ENCODE measurements around the gene JOSD2.

The JOSD2 gene

DNA sequence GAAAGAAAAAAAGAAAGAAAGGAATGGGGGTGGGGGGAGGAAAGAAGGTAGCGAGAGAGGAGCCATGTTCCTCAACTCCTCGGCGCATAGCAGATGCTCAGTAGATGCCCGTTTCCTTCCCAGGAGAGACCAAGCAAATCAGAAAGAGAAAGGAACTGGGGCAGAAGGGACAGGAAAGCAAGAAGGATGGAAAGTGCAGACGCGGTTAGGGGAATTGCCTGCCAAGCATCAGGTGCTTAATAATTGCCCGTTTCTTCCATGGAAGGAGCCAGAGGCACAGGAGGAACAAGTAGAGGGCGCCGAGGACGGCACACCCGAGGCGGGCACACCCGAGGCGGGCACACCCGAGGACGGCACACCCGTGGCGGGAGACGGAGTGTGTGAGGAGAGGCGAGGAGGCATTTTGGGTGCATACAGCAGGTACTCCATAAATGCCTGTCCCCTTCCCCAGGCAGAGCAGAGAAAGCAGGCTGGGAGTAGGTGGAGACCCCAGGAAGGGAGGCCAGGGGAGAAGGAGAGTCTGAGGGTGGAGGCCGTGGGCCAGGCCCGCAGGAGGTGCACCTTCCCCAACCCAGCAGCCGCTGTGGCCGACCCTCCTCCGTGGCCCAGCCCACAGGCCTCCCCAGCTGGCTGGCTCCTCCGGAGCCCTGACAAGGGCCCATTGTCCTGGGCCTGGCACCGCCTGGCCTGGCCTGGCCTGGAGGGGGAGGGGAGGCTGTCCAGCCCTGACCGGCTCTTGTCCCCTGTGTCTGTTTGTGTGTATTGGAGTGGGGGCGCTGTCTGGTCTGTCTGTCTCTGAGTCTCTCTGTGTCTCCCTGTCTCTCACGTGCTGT is 14.6 kb downstream of the JOSD2 start:
- no peak overlapping the region for H3K4me3 ChIP-seq (ENCODE audit: low read depth, low read length)

DNA sequence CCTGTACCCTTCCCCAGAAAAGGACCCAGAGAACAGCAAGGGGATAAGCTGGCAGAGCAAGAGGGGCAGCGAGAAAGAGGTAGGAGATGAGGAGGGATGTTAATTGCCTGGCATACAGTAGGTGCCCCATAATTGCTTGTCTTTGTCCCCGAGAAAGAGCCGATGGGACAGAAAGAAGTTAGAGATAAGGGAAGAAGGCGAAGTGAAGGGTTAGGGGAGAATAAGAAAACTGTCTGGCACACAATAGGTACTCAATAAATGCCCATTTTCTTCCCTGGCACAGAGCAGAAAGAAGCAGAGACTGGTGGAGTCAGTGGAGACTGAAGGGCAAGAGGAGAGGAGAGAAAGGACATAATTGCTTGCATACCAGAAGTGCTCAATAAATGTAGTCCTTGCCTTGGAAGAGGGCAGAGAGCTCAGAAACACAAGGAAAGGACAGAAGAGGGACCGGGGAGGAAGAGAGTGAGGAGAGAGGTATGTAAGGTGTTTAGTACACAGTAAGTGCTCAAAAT is 15.9 kb downstream of the JOSD2 start:
- no peak overlapping the region for H3K4me3 ChIP-seq (ENCODE audit: low read depth, low read length)

GRCh38 chr19:50494186-50495019 is 16.6 kb downstream of the JOSD2 start:
- H3K4me3 ChIP-seq (ENCODE audit: low read depth, low read length) = no peak overlapping the region

DNA sequence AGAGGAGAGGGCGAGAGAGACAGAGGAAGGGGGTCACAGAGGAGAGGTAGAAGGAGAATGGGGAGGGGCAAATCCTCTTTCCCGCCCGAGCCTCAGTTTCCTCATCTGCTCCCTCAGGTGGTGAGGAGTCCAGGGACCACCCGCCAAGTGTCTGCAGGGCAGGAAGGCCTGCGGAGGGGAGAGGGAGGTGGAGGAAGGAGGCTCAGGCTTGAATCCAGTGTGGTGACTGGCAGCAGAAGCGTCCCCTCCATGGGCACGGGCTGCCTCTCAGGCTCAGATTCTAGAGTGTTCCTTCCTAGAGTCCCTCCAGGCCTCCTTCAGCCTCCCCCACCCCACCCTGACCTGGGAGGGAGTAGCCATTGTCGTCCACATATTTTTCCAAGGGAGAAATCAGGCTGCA is 17.8 kb downstream of the JOSD2 start:
- no peak overlapping the region for H3K4me3 ChIP-seq (ENCODE audit: low read depth, low read length)

DNA sequence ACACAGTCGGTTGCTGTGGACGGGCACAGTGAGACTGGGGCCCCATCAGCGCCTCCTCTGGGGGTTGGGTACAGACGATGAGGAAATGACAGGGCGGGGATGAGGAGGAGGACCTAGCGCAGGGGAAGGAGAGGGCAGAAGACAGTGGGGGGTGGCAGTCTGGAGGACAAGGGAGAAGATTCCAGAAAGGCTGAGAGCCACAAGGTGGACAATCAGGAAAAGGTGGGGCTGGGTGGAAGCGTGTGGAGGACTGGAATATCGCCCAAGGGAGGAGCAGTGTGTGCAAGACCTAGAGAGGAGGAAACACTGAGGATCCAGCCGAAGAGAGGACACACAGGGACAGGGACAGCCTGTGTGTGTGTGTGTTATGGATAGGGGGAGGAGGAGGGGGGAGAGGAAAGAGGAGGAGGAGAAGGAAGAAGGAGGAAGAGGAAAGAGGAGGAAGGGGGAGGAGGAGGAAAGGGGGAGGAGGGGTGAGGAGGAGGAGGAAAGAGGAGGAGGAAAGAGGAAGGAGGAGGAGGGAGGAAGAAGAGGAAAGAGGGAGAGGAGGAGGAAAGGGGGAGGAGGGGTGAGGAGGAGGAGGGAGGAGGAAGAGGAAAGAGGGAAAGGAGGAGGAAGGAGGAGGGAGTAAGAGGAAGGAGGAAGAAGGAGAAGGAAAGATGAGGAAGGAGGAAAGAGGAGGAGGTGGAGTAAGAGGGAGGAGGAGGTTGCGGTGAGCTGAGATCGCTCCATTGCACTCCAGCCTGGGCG is 18.5 kb downstream of the JOSD2 start:
- H3K4me3 ChIP-seq (ENCODE audit: low read depth, low read length) = no peak overlapping the region

GRCh38 chr19:50490991-50491472 is 20.0 kb downstream of the JOSD2 start:
- H3K4me3 ChIP-seq (ENCODE audit: low read depth, low read length) = no peak overlapping the region

GRCh38 chr19:50490411-50490811 is 20.6 kb downstream of the JOSD2 start:
- no peak overlapping the region for H3K4me3 ChIP-seq (ENCODE audit: low read depth, low read length)

DNA sequence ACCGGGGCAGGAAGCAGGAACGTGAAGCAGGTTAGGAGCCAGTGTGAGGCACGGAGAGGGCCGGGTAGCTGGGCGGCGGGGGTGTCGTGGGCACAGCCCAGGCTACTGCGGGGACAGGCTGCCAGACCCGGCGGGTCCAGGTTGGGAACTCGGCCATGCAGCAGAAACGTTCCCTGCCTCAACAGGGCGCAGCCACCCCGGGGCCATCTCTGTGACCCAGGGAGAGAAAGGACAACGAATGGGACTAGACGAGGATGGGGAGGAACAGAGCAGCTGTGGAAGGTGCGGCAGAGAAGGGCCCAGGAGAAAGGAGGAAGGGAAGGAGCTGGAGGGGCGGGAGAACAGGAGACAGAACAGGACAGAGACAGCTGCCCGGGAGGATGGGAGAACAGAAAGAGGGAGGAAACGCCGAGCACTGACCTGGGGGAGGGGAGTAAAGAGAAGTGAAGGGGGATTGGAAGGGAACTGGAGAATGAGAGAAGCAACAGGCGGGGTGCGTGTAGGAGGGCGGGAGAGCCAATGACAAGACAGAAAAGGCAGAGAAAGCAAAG is 21.5 kb downstream of the JOSD2 start:
- H3K4me3 ChIP-seq (ENCODE audit: low read depth, low read length) = no peak overlapping the region

DNA sequence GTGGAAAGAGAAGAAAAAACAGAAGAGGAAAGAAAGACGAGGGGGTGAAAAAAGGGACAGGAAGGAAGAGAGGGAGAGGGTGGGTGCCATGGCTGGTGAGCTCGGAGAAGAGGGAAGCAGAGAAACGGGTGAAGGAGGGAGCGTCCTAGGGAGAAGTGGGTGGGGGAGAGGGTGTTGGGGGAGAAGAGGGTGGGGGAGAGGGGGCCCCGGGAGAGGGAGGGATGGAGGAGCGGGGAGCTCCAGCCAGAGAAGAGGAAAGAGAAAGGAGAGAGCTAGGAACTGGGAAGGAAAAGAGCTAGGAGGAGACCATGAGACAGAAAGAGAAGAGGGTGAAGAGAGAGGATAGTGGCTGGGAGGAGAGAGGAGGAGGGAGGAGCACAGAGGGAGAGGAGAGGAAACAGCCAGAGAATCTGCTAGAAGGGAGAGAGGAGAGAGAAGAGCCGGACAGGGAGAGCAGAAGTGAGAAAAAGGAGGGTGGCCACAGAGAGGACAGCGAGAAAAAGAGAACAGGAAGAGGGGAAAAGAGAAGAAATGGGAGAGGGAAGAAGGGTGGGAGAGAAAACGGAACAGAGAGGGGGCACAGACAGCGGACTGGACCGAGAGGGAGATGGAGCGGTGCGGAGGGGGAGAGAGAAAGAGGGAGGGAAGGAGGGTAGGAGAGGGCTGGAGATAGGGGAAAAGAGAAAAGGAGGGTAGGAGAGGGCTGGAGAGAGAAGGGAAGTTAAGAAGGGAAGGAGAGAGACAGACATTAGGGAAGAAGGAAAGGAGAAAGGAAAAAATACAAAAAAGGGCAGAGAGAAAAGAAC is 22.4 kb downstream of the JOSD2 start:
- H3K4me3 ChIP-seq (ENCODE audit: low read depth, low read length) = no peak overlapping the region

DNA sequence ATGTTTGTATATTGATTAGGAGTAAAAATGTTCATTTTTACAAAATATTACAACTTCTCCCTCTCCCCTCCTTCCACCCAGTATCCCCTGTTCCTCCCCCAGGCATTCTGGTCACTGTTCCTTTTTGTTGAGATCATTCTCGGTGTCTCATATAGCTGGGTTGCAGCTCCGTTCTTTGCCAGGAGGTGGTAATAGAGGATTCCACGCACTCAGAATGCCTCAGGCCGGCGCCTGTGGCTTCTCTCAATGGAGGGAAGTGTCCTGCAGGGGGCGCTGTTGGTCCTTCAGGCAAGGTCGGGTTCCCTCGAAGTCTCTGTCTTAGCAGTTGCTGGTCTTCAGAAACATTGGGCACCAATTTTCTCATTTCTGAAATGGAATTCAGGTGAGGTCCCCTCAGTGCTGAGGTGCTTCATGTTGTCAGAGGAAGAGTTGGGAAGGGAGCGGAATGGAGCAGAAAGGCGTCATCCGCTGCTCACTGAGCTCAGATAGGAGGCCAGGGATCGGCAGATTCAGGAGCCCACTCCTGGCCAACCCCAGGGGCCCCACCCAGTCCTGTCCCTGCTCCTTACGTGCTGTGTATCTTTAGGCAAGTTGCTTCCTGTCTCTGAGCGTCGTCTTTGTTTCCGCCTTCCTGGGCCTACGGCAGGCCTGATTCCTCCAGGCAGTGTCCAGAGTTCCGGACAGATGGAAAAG is 24.0 kb downstream of the JOSD2 start:
- no peak overlapping the region for H3K4me3 ChIP-seq (ENCODE audit: low read depth, low read length)

GRCh38 chr19:50485284-50485955 is 25.6 kb downstream of the JOSD2 start:
- H3K4me3 ChIP-seq (ENCODE audit: low read depth, low read length) = no peak overlapping the region

GRCh38 chr19:50482916-50483315 is 28.1 kb downstream of the JOSD2 start:
- H3K4me3 ChIP-seq (ENCODE audit: low read depth, low read length) = no peak overlapping the region

DNA sequence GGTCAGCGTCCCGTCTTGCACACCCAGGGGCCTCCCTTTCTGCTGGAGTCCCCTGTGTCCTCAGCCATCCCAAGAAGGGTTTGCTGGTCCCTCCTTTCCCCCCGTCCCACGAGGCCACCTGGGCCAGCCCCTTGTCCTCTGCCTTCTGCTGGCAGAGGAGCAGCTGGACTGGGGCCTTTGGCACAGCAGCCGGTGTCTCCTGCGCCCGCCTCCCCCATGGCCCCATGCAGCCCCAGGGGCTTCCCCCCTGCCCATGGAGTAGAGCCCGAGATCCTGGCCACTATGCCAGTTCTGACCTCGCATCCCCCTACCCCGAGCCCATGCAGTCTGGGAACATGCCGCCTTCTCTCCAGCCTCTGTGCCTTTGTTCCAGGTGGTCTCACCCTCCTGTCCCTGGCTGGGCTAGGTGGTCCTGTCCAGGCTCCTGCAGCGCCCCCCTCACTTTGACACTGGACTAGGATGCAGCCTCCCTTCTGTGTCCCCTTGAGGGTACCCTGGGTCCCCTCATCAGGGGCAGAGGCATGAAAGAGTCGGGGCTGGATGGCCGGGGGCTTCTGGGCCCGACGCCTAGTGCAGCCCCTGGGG is 28.6 kb downstream of the JOSD2 start:
- no peak overlapping the region for H3K4me3 ChIP-seq (ENCODE audit: low read depth, low read length)

DNA sequence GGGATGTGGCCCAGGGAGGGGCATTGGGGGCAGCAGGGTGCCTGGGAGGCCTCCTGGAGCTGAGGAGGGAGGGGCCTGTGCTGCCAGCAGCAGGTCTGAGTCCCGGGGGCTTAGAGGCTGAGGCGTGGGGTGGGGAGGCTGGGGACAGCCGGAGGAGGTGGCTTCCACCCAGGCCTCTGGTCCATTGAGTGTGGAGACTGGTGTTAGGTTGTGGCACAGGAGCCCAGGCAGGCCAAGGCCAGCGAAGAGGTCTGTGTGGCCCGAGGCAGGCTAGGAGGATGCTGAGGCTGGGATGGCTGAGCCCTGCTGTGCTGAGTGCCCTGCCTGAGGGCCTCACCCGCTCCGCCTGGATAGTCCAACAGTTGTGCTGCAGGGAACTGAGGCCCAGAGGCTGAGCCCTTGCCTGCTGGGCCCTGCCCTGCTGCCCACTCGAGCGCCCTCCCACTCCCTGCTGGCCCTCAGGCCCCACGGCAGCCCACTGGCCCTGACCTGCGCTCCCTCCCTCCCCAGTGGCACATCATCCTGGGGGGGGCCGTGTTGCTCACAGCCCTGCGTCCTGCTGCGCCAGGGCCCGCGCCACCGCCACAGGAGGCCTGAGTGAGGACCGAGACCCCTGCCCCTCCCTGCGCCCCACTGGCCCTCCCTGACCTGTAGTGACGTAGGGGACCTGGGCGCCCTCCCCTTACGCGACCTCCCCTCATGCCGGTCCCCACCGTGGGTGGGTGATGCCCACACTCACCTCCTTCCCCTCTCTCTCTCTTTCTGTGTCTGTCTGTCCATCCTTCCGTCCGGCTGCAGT is 29.4 kb downstream of the JOSD2 start:
- H3K4me3 ChIP-seq (ENCODE audit: low read depth, low read length) = no peak overlapping the region

- no peak overlapping the region for H3K4me3 ChIP-seq (ENCODE audit: low read depth, low read length)
Measured at GRCh38 chr19:50480281-50481111, 30.5 kb downstream of the JOSD2 start.

GRCh38 chr19:50479761-50480251 is 31.2 kb downstream of the JOSD2 start:
- no peak overlapping the region for H3K4me3 ChIP-seq (ENCODE audit: low read depth, low read length)
